H1 (cell line): ENCODE data around the gene FPR2. TPM values are rescaled to one million over a fixed set of nuclear protein-coding genes. Genes with fewer than 3 reads are reported as not detected.

Experiments used
- CREB1 ChIP-seq: IDR thresholded peaks from 2 replicates; pipeline ENCODE4 v1.6.1; 2012; ENCODE audit warnings: inconsistent platforms
- HDAC2 ChIP-seq, 2 experiments: fragments of 300-600 bp in 1 of 2; sonication (generic) in 1 of 2; IDR thresholded peaks; 2 replicates each; pipeline ENCODE4 v1.6.1; 2011 to 2012; ENCODE audit warnings: low read depth in 2 of 2, low read length in 2 of 2, mild to moderate bottlenecking in 2 of 2, moderate library complexity in 2 of 2, borderline replicate concordance in 1 of 2, inconsistent platforms in 1 of 2
- TCF12 ChIP-seq: IDR thresholded peaks from 2 replicates; pipeline ENCODE4 v1.6.1; 2011; ENCODE audit warnings: low read depth, mild to moderate bottlenecking, low read length
- TEAD4 ChIP-seq: IDR thresholded peaks from 2 replicates; pipeline ENCODE4 v1.6.1; 2012; ENCODE audit warnings: low read depth, low read length, inconsistent platforms, mixed read lengths
- polyA plus RNA-seq, 7 experiments: library from polyadenylated mRNA; depleted of rRNA in 3 of 7; stranded (reverse) in 5 of 7; unstranded in 2 of 7; fragments of >200 nt in 5 of 7; fragments of 200-250 nt in 2 of 7; gene quantifications; 1 replicate in 5 of 7; 2 replicates in 1 of 7; 4 replicates in 1 of 7; pipeline versions ENCODE4 v1.2.1 to v1.2.3, GENCODE V29; 2011 to 2013; ENCODE audit warnings: missing spikeins in 2 of 7, mixed read lengths in 2 of 7
- total RNA-seq: library from RNA; stranded (reverse); fragmentation: NEBNext Ultra II Directional; extraction: Animal tissue kit (Norgen Biotek cat#: 25700); gene quantifications from 2 replicates; pipeline ENCODE4 v1.2.1, GENCODE V29; 2021
- TF ChIP-seq, protein P1 (sequence below), 3 experiments: IDR thresholded peaks; 1 replicate in 2 of 3; 2 replicates in 1 of 3; pipeline versions ENCODE4 v1.5.1 to v1.6.1; 2011; ENCODE audit warnings: low read length in 3 of 3, mild to moderate bottlenecking in 3 of 3, inconsistent platforms in 2 of 3, low read depth in 1 of 3, moderate library complexity in 1 of 3; ENCODE audit not compliant: insufficient read depth in 1 of 3; ENCODE audit errors: control extremely low read depth in 1 of 3

The FPR2 gene
- total and polyA plus RNA-seq, 2 of the 8 experiments (the other 6 are each of a cell fraction or from before 2014, with no cell fraction given), result 0.17 TPM; not detected in 1

DNA sequence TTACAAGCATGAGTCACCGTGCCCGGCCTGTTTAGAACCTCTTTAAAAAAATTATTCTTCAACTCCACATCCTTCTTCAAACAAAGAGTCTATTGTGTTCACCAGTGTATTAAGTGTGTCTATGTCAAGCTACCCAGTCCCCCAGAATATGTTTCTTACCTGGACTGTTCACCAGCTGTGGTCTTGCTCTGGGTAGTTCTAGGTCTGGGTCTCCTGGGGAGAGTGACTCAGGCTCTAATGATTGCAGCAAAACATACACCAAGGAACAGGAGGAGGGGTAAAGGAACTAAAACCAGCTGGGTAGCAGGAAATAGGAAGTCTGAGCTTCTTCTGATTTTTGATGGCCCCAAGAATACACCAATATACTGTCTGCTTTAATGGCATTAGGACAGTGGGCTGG lies 9.3 kb upstream of the FPR2 start, which contains the start of gene FPR1 (continued):
- TF ChIP-seq TCF12, result no peak
- no peak for TF ChIP-seq CREB1
- no peak for TF ChIP-seq TEAD4
- TF ChIP-seq, protein P1, sequence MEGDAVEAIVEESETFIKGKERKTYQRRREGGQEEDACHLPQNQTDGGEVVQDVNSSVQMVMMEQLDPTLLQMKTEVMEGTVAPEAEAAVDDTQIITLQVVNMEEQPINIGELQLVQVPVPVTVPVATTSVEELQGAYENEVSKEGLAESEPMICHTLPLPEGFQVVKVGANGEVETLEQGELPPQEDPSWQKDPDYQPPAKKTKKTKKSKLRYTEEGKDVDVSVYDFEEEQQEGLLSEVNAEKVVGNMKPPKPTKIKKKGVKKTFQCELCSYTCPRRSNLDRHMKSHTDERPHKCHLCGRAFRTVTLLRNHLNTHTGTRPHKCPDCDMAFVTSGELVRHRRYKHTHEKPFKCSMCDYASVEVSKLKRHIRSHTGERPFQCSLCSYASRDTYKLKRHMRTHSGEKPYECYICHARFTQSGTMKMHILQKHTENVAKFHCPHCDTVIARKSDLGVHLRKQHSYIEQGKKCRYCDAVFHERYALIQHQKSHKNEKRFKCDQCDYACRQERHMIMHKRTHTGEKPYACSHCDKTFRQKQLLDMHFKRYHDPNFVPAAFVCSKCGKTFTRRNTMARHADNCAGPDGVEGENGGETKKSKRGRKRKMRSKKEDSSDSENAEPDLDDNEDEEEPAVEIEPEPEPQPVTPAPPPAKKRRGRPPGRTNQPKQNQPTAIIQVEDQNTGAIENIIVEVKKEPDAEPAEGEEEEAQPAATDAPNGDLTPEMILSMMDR (IDR thresholded peaks at IDR 0.05; ENCODE audit: control extremely low read depth in 1 of 3, insufficient read depth in 1 of 3, low read depth in 1 of 3, low read length in 3 of 3), result no peak
- TF ChIP-seq HDAC2 (IDR thresholded peaks at IDR 0.05; ENCODE audit: borderline replicate concordance in 1 of 2, low read depth in 2 of 2, low read length in 2 of 2), result no peak
